ENCODE data around the gene FAM117B.

DNA sequence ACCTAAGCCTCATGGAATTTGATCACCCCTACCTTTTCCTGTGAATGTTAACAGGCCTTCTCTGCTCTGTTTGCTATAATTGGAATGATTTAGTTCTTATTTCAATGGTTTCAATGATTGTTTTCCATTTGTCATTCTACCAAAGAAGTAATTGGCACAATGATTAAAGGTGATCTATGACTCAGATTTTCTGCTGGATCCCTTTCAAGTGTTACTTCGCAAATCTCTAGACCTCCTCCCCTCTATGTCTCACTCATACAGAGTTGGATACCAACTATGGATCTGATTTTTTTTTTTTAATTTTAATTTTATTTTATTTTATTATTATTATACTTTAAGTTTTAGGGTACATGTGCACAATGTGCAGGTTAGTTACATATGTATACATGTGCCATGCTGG is 29.6 kb upstream of the FAM117B start:
- TF ChIP-seq, protein P1, sequence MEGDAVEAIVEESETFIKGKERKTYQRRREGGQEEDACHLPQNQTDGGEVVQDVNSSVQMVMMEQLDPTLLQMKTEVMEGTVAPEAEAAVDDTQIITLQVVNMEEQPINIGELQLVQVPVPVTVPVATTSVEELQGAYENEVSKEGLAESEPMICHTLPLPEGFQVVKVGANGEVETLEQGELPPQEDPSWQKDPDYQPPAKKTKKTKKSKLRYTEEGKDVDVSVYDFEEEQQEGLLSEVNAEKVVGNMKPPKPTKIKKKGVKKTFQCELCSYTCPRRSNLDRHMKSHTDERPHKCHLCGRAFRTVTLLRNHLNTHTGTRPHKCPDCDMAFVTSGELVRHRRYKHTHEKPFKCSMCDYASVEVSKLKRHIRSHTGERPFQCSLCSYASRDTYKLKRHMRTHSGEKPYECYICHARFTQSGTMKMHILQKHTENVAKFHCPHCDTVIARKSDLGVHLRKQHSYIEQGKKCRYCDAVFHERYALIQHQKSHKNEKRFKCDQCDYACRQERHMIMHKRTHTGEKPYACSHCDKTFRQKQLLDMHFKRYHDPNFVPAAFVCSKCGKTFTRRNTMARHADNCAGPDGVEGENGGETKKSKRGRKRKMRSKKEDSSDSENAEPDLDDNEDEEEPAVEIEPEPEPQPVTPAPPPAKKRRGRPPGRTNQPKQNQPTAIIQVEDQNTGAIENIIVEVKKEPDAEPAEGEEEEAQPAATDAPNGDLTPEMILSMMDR (conservative IDR thresholded peaks at IDR 0.05; ENCODE audit: low read length): no peak
- TF ChIP-seq EZH2phosphoT487 (IDR thresholded peaks at IDR 0.05; ENCODE audit: borderline replicate concordance, low read depth, low read length): no peak

Measured in OCI-LY7 (cell line).